A549 (cell line): ENCODE measurements around the gene SRPK2.

Experiments used
- FOSB ChIP-seq: fragments of 250-450 bp; sonication (Bioruptor Pico); IDR thresholded peaks from 2 replicates; pipeline ENCODE4 v1.5.0; 2020; ENCODE audit warnings: mild to moderate bottlenecking, moderate library complexity
- TF ChIP-seq, protein P1 (sequence below): fragments of >200 bp; sonication (Bioruptor Twin); formaldehyde crosslinking; IDR thresholded peaks from 3 replicates; pipeline ENCODE4 v1.5.1; 2016
- TF ChIP-seq, protein P2 (sequence below): fragments of 200-600 bp; sonication (generic); IDR thresholded peaks from 2 replicates; pipeline ENCODE4 v1.6.1; 2016; ENCODE audit warnings: antibody characterized with exemption, mild to moderate bottlenecking, moderate library complexity
- TF ChIP-seq, protein P3 (sequence below): IDR thresholded peaks from 2 replicates; pipeline ENCODE4 v1.6.1; 2012

DNA sequence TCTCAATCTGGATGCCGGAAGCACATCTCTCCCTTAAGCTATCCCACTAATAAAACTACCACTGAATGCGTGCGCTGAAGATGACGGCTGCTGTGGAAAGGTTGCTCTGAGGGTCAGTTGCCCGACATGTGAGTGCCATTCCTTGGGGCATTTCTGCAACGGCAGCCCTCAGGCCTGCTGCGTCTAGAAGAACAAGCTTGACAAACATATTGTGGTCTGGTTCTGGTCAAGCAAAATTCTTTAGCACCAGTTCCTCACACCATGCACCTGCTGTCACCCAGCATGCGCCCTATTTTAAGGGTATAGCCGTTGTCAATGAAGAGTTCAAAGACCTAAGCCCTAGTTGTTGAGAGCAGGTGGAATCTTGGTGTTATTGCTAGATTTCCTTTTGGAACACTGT, 184.2 kb downstream of the SRPK2 start:
- TF ChIP-seq, protein P1, sequence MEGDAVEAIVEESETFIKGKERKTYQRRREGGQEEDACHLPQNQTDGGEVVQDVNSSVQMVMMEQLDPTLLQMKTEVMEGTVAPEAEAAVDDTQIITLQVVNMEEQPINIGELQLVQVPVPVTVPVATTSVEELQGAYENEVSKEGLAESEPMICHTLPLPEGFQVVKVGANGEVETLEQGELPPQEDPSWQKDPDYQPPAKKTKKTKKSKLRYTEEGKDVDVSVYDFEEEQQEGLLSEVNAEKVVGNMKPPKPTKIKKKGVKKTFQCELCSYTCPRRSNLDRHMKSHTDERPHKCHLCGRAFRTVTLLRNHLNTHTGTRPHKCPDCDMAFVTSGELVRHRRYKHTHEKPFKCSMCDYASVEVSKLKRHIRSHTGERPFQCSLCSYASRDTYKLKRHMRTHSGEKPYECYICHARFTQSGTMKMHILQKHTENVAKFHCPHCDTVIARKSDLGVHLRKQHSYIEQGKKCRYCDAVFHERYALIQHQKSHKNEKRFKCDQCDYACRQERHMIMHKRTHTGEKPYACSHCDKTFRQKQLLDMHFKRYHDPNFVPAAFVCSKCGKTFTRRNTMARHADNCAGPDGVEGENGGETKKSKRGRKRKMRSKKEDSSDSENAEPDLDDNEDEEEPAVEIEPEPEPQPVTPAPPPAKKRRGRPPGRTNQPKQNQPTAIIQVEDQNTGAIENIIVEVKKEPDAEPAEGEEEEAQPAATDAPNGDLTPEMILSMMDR, result no peak
- TF ChIP-seq, protein P2, sequence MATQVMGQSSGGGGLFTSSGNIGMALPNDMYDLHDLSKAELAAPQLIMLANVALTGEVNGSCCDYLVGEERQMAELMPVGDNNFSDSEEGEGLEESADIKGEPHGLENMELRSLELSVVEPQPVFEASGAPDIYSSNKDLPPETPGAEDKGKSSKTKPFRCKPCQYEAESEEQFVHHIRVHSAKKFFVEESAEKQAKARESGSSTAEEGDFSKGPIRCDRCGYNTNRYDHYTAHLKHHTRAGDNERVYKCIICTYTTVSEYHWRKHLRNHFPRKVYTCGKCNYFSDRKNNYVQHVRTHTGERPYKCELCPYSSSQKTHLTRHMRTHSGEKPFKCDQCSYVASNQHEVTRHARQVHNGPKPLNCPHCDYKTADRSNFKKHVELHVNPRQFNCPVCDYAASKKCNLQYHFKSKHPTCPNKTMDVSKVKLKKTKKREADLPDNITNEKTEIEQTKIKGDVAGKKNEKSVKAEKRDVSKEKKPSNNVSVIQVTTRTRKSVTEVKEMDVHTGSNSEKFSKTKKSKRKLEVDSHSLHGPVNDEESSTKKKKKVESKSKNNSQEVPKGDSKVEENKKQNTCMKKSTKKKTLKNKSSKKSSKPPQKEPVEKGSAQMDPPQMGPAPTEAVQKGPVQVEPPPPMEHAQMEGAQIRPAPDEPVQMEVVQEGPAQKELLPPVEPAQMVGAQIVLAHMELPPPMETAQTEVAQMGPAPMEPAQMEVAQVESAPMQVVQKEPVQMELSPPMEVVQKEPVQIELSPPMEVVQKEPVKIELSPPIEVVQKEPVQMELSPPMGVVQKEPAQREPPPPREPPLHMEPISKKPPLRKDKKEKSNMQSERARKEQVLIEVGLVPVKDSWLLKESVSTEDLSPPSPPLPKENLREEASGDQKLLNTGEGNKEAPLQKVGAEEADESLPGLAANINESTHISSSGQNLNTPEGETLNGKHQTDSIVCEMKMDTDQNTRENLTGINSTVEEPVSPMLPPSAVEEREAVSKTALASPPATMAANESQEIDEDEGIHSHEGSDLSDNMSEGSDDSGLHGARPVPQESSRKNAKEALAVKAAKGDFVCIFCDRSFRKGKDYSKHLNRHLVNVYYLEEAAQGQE, result no peak
- TF ChIP-seq, protein P3, sequence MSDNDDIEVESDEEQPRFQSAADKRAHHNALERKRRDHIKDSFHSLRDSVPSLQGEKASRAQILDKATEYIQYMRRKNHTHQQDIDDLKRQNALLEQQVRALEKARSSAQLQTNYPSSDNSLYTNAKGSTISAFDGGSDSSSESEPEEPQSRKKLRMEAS, result no peak
- no peak for TF ChIP-seq FOSB (CRISPR knock-in tag)
